HEK293 (cell line): ENCODE data around the gene POU5F2.

Experiments
- CTCF ChIA-PET: fragments of 350-600 bp; formaldehyde crosslinking; extraction: SDS; loops from one replicate; lab custom pipeline; 2021; ENCODE audit warnings: antibody characterized with exemption; lab: Yijun Ruan, JAX
- POLR2A ChIA-PET: fragments of 300-600 bp; formaldehyde crosslinking; extraction: SDS; loops from one replicate; lab custom pipeline; 2020; ENCODE audit warnings: antibody characterized with exemption, inconsistent platforms; lab: Yijun Ruan, JAX
- H3K27ac ChIP-seq: fragments of 200-500 bp; sonication (Bioruptor generic); 2 replicates; pipeline ENCODE4 v1.5.1; 2014; ENCODE audit warnings: low read depth, low read length, control low read depth, inconsistent platforms; ENCODE audit errors: extremely low read depth
- H3K36me3 ChIP-seq, 2 experiments: fragments of 200-500 bp in 1 of 2; sonication (Bioruptor generic) in 1 of 2; 1 replicate in 1 of 2; 2 replicates in 1 of 2; pipeline ENCODE4 v1.5.1; 2014 to 2017; ENCODE audit warnings: inconsistent platforms in 2 of 2, low read length in 2 of 2; ENCODE audit not compliant: control insufficient read depth in 2 of 2, insufficient read depth in 1 of 2
- H3K4me1 ChIP-seq: fragments of 200-500 bp; sonication (Bioruptor generic); 2 replicates; pipeline ENCODE4 v1.5.1; 2014; ENCODE audit warnings: mild to moderate bottlenecking, low read length, inconsistent platforms; ENCODE audit not compliant: control insufficient read depth, insufficient read depth
- H3K4me3 ChIP-seq: 2 replicates; pipeline ENCODE4 v1.5.1; 2011; ENCODE audit warnings: low read depth, mild to moderate bottlenecking, control low read depth, low read length, moderate library complexity
- H3K9me3 ChIP-seq: fragments of 200-500 bp; sonication (Bioruptor generic); 2 replicates; pipeline ENCODE4 v1.5.1; 2014; ENCODE audit warnings: low read depth, low read length, inconsistent platforms; ENCODE audit not compliant: control insufficient read depth, insufficient read depth
- BCL6B ChIP-seq: fragments of 450-650 bp; formaldehyde crosslinking; IDR thresholded peaks from 2 replicates; pipeline ENCODE4 v1.5.1; 2017; ENCODE audit warnings: missing biosample characterization, missing genetic modification characterization
- EGR2 ChIP-seq: fragments of 450-650 bp; formaldehyde crosslinking; IDR thresholded peaks from 2 replicates; pipeline ENCODE4 v1.5.1; 2016; ENCODE audit warnings: low read depth, missing biosample characterization, missing genetic modification characterization
- FEZF1 ChIP-seq: fragments of 450-650 bp; formaldehyde crosslinking; IDR thresholded peaks from 2 replicates; pipeline ENCODE4 v1.5.1; 2016; ENCODE audit warnings: missing biosample characterization, missing genetic modification characterization
- GFI1B ChIP-seq: fragments of 450-650 bp; formaldehyde crosslinking; IDR thresholded peaks from 2 replicates; pipeline ENCODE4 v1.5.1; 2016; ENCODE audit warnings: missing biosample characterization, missing genetic modification characterization
- IKZF3 ChIP-seq: fragments of 450-650 bp; IDR thresholded peaks from 2 replicates; pipeline ENCODE4 v1.5.0; 2018; ENCODE audit warnings: missing biosample characterization, mild to moderate bottlenecking, missing genetic modification characterization, moderate library complexity
- MYNN ChIP-seq: fragments of 450-650 bp; formaldehyde crosslinking; IDR thresholded peaks from 2 replicates; pipeline ENCODE4 v1.5.1; 2016; ENCODE audit warnings: missing biosample characterization, missing genetic modification characterization, borderline replicate concordance
- OSR2 ChIP-seq: fragments of 450-650 bp; formaldehyde crosslinking; IDR thresholded peaks from 2 replicates; pipeline ENCODE4 v1.5.1; 2016; ENCODE audit warnings: missing biosample characterization, missing genetic modification characterization
- PRDM6 ChIP-seq: fragments of 450-650 bp; formaldehyde crosslinking; IDR thresholded peaks from 2 replicates; pipeline ENCODE4 v1.5.1; 2017; ENCODE audit warnings: missing biosample characterization, missing genetic modification characterization
- SETDB1 ChIP-seq: IDR thresholded peaks from one replicate; pipeline ENCODE4 v1.6.1; 2017; ENCODE audit warnings: mild to moderate bottlenecking, low read length, moderate library complexity, mixed read lengths; ENCODE audit not compliant: insufficient read length
- TRIM28 ChIP-seq: IDR thresholded peaks from 2 replicates; pipeline ENCODE4 v1.6.1; 2011; ENCODE audit warnings: low read length, control low read depth, borderline replicate concordance
- ZBTB1 ChIP-seq: fragments of 450-650 bp; formaldehyde crosslinking; IDR thresholded peaks from 2 replicates; pipeline ENCODE4 v1.5.1; 2016; ENCODE audit warnings: missing biosample characterization, missing genetic modification characterization
- ZNF362 ChIP-seq: fragments of 450-650 bp; formaldehyde crosslinking; IDR thresholded peaks from 2 replicates; pipeline ENCODE4 v1.5.1; 2016; ENCODE audit warnings: missing biosample characterization, missing genetic modification characterization
- ZNF518A ChIP-seq: fragments of 450-650 bp; formaldehyde crosslinking; conservative IDR thresholded peaks from 2 replicates; pipeline ENCODE4 v1.5.1; 2016; ENCODE audit warnings: low read depth, missing biosample characterization, missing genetic modification characterization
- ZNF549 ChIP-seq: fragments of 450-650 bp; IDR thresholded peaks from 2 replicates; pipeline ENCODE4 v1.5.1; 2018; ENCODE audit warnings: missing biosample characterization, missing genetic modification characterization, mild to moderate bottlenecking, inconsistent platforms, moderate library complexity
- ZNF623 ChIP-seq: fragments of 450-650 bp; formaldehyde crosslinking; IDR thresholded peaks from 2 replicates; pipeline ENCODE4 v1.5.1; 2016; ENCODE audit warnings: missing biosample characterization, missing genetic modification characterization
- ZNF677 ChIP-seq: fragments of 450-650 bp; IDR thresholded peaks from 2 replicates; pipeline ENCODE4 v1.5.0; 2018; ENCODE audit warnings: missing biosample characterization, mild to moderate bottlenecking, missing genetic modification characterization, moderate library complexity
- ZNF843 ChIP-seq: fragments of 450-650 bp; formaldehyde crosslinking; IDR thresholded peaks from 2 replicates; pipeline ENCODE4 v1.5.1; 2016; ENCODE audit warnings: missing biosample characterization, missing genetic modification characterization
- ZSCAN23 ChIP-seq: fragments of 450-650 bp; formaldehyde crosslinking; IDR thresholded peaks from 2 replicates; pipeline ENCODE4 v1.5.1; 2016; ENCODE audit warnings: missing biosample characterization, missing genetic modification characterization
- ZXDB ChIP-seq: fragments of 450-650 bp; formaldehyde crosslinking; IDR thresholded peaks from 2 replicates; pipeline ENCODE4 v1.5.1; 2016; ENCODE audit warnings: missing biosample characterization, missing genetic modification characterization

The POU5F2 gene

GRCh38 chr5:93716453-93716852 is 24.9 kb downstream of the POU5F2 start:
- CTCF ChIA-PET, result interaction anchor here (1.0 kb wide), 1 partner anchor 85 kb away, joined by 3 read pairs; no protein-coding TSS in a partner anchor
- Histone ChIP-seq H3K9me3 (no peaks in the 10 kb centered on the region), H3K4me1 (peaks cover 30% of the 10 kb centered on the region), H3K36me3 (no peaks in the 10 kb centered on the region), H3K4me3 (no peak overlapping the region), H3K27ac (no peak overlapping the region)
- POLR2A ChIA-PET, result interaction anchor here (0.6 to 1.0 kb wide), 2 partner anchors 14 to 134 kb away, joined by 6 read pairs; no protein-coding TSS in a partner anchor
- TF ChIP-seq GFI1B (peak; percentile 55; the same call in 1 of the 2 replicates), TRIM28 (no peak), ZXDB (tag by site-specific recombination) (0 out of 2 replicates have a peak, but pooled peaks have one; percentile 36), MYNN (tag by site-specific recombination) (no peak), ZNF549 (tag by site-specific recombination) (no peak), ZNF677 (no peak), PRDM6 (peak; percentile 94), ZBTB1 (tag by site-specific recombination) (no peak), BCL6B (tag by site-specific recombination) (peak; percentile 98), OSR2 (tag by site-specific recombination) (peak; percentile 43; the same call in 1 of the 2 replicates), ZNF623 (tag by site-specific recombination) (no peak), FEZF1 (peak; percentile 69), ZNF518A (no peak), IKZF3 (peak; percentile 74), ZNF362 (peak; percentile 91), ZSCAN23 (tag by site-specific recombination) (no peak), ZNF843 (peak; percentile 52), EGR2 (tag by site-specific recombination) (no peak), SETDB1 (peak; percentile 59)
